H1 (cell line): Measurements from ENCODE around the gene C17orf50. TPM values are rescaled to one million over a fixed set of nuclear protein-coding genes. Genes with fewer than 3 reads are reported as not detected.

Experiments used
- CTCF ChIA-PET: fragments of 300-600 bp; sonication (Branson Sonifier 250); formaldehyde crosslinking; loops from one replicate; lab custom pipeline; 2021; ENCODE audit not compliant: partially characterized antibody; lab: Charles Lee
- POLR2A ChIA-PET: fragments of 300-600 bp; sonication (Branson Sonifier 250); formaldehyde crosslinking; loops from one replicate; lab custom pipeline; 2021; ENCODE audit warnings: inconsistent platforms; ENCODE audit not compliant: partially characterized antibody; lab: Charles Lee
- DNase-seq, 2 experiments: peaks; one replicate each; pipeline versions ENCODE4 v3.0.0 to v3.0.0-alpha.2; 2010 to 2022; ENCODE audit warnings: low spot score in 2 of 2, low read depth in 1 of 2, mixed read lengths in 1 of 2
- FAIRE-seq: peaks from 2 replicates; lab custom pipeline; 2011; peaks lifted over from hg19 to GRCh38; lab: Jason Lieb, UNC
- H2AFZ ChIP-seq: 2 replicates; pipeline ENCODE4 v1.8.1; 2012; ENCODE audit warnings: low read length, inconsistent platforms
- H2AK5ac ChIP-seq: 2 replicates; pipeline ENCODE4 v1.6.1; 2013; ENCODE audit warnings: low read depth, low read length
- H2BK120ac ChIP-seq: replicated peaks from 2 replicates; pipeline ENCODE3; 2013; ENCODE audit warnings: low read depth, low read length, inconsistent platforms
- H2BK12ac ChIP-seq: 2 replicates; pipeline ENCODE4 v1.6.1; 2013; ENCODE audit warnings: low read depth, low read length
- H2BK15ac ChIP-seq: 2 replicates; pipeline ENCODE4 v1.6.1; 2013; ENCODE audit warnings: low read length
- H2BK20ac ChIP-seq: 2 replicates; pipeline ENCODE4 v1.6.1; 2013; ENCODE audit warnings: low read length
- H2BK5ac ChIP-seq: 2 replicates; pipeline ENCODE4 v1.6.1; 2013; ENCODE audit warnings: low read depth, low read length
- H3K14ac ChIP-seq: 2 replicates; pipeline ENCODE4 v1.6.1; 2013; ENCODE audit warnings: inconsistent platforms; ENCODE audit not compliant: insufficient read length
- H3K18ac ChIP-seq: 2 replicates; pipeline ENCODE4 v1.6.1; 2013; ENCODE audit warnings: low read length; ENCODE audit errors: extremely low read depth
- H3K23ac ChIP-seq: 2 replicates; pipeline ENCODE4 v1.6.1; 2013; ENCODE audit warnings: inconsistent platforms; ENCODE audit not compliant: insufficient read length
- H3K23me2 ChIP-seq: 2 replicates; pipeline ENCODE4 v1.6.1; 2013; ENCODE audit warnings: low read depth, low read length
- H3K27ac ChIP-seq: 2 replicates; pipeline ENCODE4 v1.6.1; 2011; ENCODE audit warnings: low read depth, low read length, inconsistent platforms
- H3K27me3 ChIP-seq, 4 experiments: replicated peaks in 1 of 4; 1 replicate in 1 of 4; 2 replicates in 3 of 4; pipeline versions ENCODE4 v1.6.1 to v1.8.1; 2011 to 2013; ENCODE audit warnings: low read length in 3 of 4, mild to moderate bottlenecking in 3 of 4, inconsistent platforms in 2 of 4, mixed read lengths in 2 of 4, moderate library complexity in 1 of 4; ENCODE audit not compliant: control insufficient read depth in 3 of 4, insufficient read depth in 3 of 4; ENCODE audit errors: extremely low read depth in 1 of 4
- H3K36me3 ChIP-seq, 4 experiments: 2 replicates each; pipeline versions ENCODE4 v1.6.1 to v1.8.1; 2011 to 2013; ENCODE audit warnings: mild to moderate bottlenecking in 4 of 4, low read length in 3 of 4, moderate library complexity in 2 of 4, control low read depth in 1 of 4, inconsistent platforms in 1 of 4; ENCODE audit not compliant: insufficient read depth in 4 of 4, control insufficient read depth in 2 of 4
- H3K4ac ChIP-seq: replicated peaks from 2 replicates; pipeline ENCODE3; 2013; ENCODE audit warnings: low read length, low read depth, mixed read lengths, inconsistent platforms; ENCODE audit not compliant: insufficient read length
- H3K4me1 ChIP-seq, 4 experiments: replicated peaks in 1 of 4; 1 replicate in 1 of 4; 2 replicates in 3 of 4; pipeline versions ENCODE4 v1.6.1 to v1.8.1; 2011 to 2013; ENCODE audit warnings: low read length in 3 of 4, inconsistent platforms in 2 of 4, mixed read lengths in 1 of 4; ENCODE audit not compliant: insufficient read depth in 4 of 4, control insufficient read depth in 3 of 4
- H3K4me2 ChIP-seq, 2 experiments: 2 replicates each; pipeline versions ENCODE4 v1.6.1 to v1.8.1; 2011 to 2013; ENCODE audit warnings: low read depth in 2 of 2, low read length in 2 of 2, control low read depth in 1 of 2, inconsistent platforms in 1 of 2, mild to moderate bottlenecking in 1 of 2; ENCODE audit not compliant: insufficient read depth in 1 of 2
- H3K4me3 ChIP-seq, 4 experiments: fragments of 200-600, 300-600 bp in 1 of 4; sonication (generic), shearing (Covaris generic), sonication (Bioruptor Twin) in 1 of 4; 2 replicates each; pipeline versions ENCODE4 v1.5.1 to v1.8.1; 2011 to 2016; ENCODE audit warnings: low read length in 4 of 4, low read depth in 3 of 4, control low read depth in 2 of 4, inconsistent platforms in 2 of 4, mild to moderate bottlenecking in 2 of 4, mixed read lengths in 1 of 4, moderate library complexity in 1 of 4; ENCODE audit not compliant: insufficient read depth in 2 of 4; ENCODE audit errors: extremely low read depth in 1 of 4
- H3K56ac ChIP-seq: replicated peaks from 2 replicates; pipeline ENCODE3; 2013; ENCODE audit warnings: low read depth, mild to moderate bottlenecking, mixed read lengths, low read length, inconsistent platforms; ENCODE audit not compliant: insufficient read length
- H3K79me1 ChIP-seq: 2 replicates; pipeline ENCODE4 v1.6.1; 2013; ENCODE audit warnings: low read depth, low read length, control low read depth
- H3K79me2 ChIP-seq, 2 experiments: 2 replicates each; pipeline versions ENCODE4 v1.6.1 to v1.8.1; 2012 to 2013; ENCODE audit warnings: low read length in 2 of 2, mild to moderate bottlenecking in 2 of 2, inconsistent platforms in 1 of 2; ENCODE audit not compliant: insufficient read depth in 2 of 2, control insufficient read depth in 1 of 2
- H3K9ac ChIP-seq, 4 experiments: replicated peaks in 1 of 4; 1 replicate in 1 of 4; 2 replicates in 3 of 4; pipeline versions ENCODE4 v1.6.1 to v1.8.1; 2011 to 2013; ENCODE audit warnings: low read depth in 3 of 4, low read length in 3 of 4, control low read depth in 2 of 4, mild to moderate bottlenecking in 2 of 4, moderate library complexity in 2 of 4, inconsistent platforms in 1 of 4; ENCODE audit errors: extremely low read depth in 1 of 4
- H3K9me3 ChIP-seq, 2 experiments: 2 replicates each; pipeline versions ENCODE4 v1.6.1 to v1.8.1; 2012 to 2013; ENCODE audit warnings: mild to moderate bottlenecking in 2 of 2, moderate library complexity in 2 of 2, control low read depth in 1 of 2, inconsistent platforms in 1 of 2, low read depth in 1 of 2, low read length in 1 of 2, mixed read lengths in 1 of 2; ENCODE audit not compliant: insufficient read depth in 2 of 2
- H4K20me1 ChIP-seq, 2 experiments: replicated peaks in 1 of 2; 2 replicates each; pipeline versions ENCODE3 to v1.8.1; 2011 to 2013; ENCODE audit warnings: inconsistent platforms in 2 of 2, low read length in 2 of 2, mild to moderate bottlenecking in 1 of 2; ENCODE audit not compliant: insufficient read depth in 2 of 2, control insufficient read depth in 1 of 2
- H4K5ac ChIP-seq: 2 replicates; pipeline ENCODE4 v1.6.1; 2013; ENCODE audit warnings: low read length, low read depth, mixed read lengths, inconsistent platforms; ENCODE audit not compliant: insufficient read length
- H4K8ac ChIP-seq: 2 replicates; pipeline ENCODE4 v1.8.0; 2013; ENCODE audit warnings: mild to moderate bottlenecking, moderate library complexity, low read length, inconsistent platforms; ENCODE audit not compliant: insufficient read depth; ENCODE audit errors: extremely low read depth
- H4K91ac ChIP-seq: replicated peaks from 2 replicates; pipeline ENCODE3; 2013; ENCODE audit warnings: low read length, mixed read lengths, inconsistent platforms; ENCODE audit not compliant: insufficient read length
- NANOG ChIP-seq: IDR thresholded peaks from 2 replicates; pipeline ENCODE4 v1.6.1; 2011; ENCODE audit warnings: low read length, low read depth, mild to moderate bottlenecking, inconsistent platforms; ENCODE audit not compliant: insufficient read depth, poor library complexity, severe bottlenecking
- WGBS, 2 experiments: shearing (Covaris generic) in 1 of 2; methylation state at CpG; one replicate each; pipeline versions ENCODE4 v1.1.6 to v1.1.7; 2013 to 2015; ENCODE audit warnings: low lambda C conversion rate in 2 of 2, mixed read lengths in 2 of 2, inconsistent platforms in 1 of 2, low coverage in 1 of 2, missing lambda C conversion rate in 1 of 2; ENCODE audit not compliant: insufficient replicate concordance in 2 of 2, insufficient coverage in 1 of 2, insufficient read length in 1 of 2; ENCODE audit errors: extremely low coverage in 1 of 2, missing lambda C conversion rate in 1 of 2; 5-methylcytosine and 5-hydroxymethylcytosine counted together
- polyA plus RNA-seq, 7 experiments: library from polyadenylated mRNA; depleted of rRNA in 3 of 7; stranded (reverse) in 5 of 7; unstranded in 2 of 7; fragments of >200 nt in 5 of 7; fragments of 200-250 nt in 2 of 7; gene quantifications; 1 replicate in 5 of 7; 2 replicates in 1 of 7; 4 replicates in 1 of 7; pipeline versions ENCODE4 v1.2.1 to v1.2.3, GENCODE V29; 2011 to 2013; ENCODE audit warnings: missing spikeins in 2 of 7, mixed read lengths in 2 of 7
- total RNA-seq: library from RNA; stranded (reverse); fragmentation: NEBNext Ultra II Directional; extraction: Animal tissue kit (Norgen Biotek cat#: 25700); gene quantifications from 2 replicates; pipeline ENCODE4 v1.2.1, GENCODE V29; 2021

C17orf50 gene
- total and polyA plus RNA-seq, 2 of the 8 experiments (the other 6 are each of a cell fraction or from before 2014, with no cell fraction given), result 0.12 TPM; not detected in 1

DNA sequence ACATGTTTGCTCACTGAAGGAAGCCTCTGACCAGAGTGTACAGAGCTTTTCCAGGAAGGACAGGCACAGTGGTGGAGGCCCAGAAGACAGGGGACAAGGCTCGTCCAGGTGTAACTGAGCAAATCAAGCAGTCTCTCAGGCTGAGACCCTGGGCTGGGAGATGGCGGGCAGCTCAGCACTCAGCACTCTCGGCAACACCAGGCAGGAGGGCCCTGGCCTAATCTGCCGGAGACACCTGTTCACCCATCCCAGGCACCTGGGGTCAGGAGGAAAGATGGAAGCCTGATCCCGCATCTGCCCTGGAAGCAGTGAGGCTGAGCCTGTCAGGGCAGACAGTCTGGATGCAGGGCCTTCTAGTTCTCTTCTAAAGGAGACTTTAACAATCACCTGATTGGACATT lies 24.5 kb upstream of the C17orf50 start:
- no peak overlapping the region for H2BK15ac ChIP-seq
- no peak overlapping the region for H2AK5ac ChIP-seq
- no peak overlapping the region for H2BK5ac ChIP-seq
- TF ChIP-seq NANOG, result no peak
- H2BK120ac ChIP-seq, result no peak overlapping the region
- H3K79me1 ChIP-seq, result peaks cover 2% of the 10 kb centered on the region
- no peak overlapping the region for H2BK12ac ChIP-seq
- H2BK20ac ChIP-seq, result no peak overlapping the region
- peaks cover 0 to 7% (median 5%) of the 10 kb centered on the region in 4 experiments; a peak in 5 of 7 replicates for H3K4me1 ChIP-seq
- H4K91ac ChIP-seq, result no peak overlapping the region
- H3K4me2 ChIP-seq, result no peak overlapping the region
- H3K9me3 ChIP-seq, result peaks cover 8 to 11% of the 10 kb centered on the region in 2 experiments; a peak in 2 of 4 replicates
- H3K27ac ChIP-seq, result no peak overlapping the region
- no peak overlapping the region for H3K4ac ChIP-seq
- H3K36me3 ChIP-seq, result peaks cover 0 to 8% (median 0%) of the 10 kb centered on the region in 4 experiments; a peak in 1 of 8 replicates
- H3K18ac ChIP-seq, result no peak overlapping the region
- H3K14ac ChIP-seq, result no peak overlapping the region
- H4K8ac ChIP-seq, result no peak overlapping the region
- H4K5ac ChIP-seq, result no peak overlapping the region
- no peak overlapping the region for H3K4me3 ChIP-seq
- WGBS, 2 experiments, result 96% methylated on average over 5 of the region's 5 CpGs; no CpG with 5 or more reads in 1 of the 2 experiments
- FAIRE-seq, result no peak
- no peak overlapping the region for H3K23ac ChIP-seq
- ChIA-PET POLR2A (interaction anchor here (1.5 to 1.7 kb wide), 2 partner anchors 13 to 73 kb away, joined by 4 to 6 read pairs; partner anchors contain the start of gene TAF15), CTCF (interaction anchor here (0.6 to 9.8 kb wide), 5 partner anchors 11 to 123 kb away, joined by 3 to 45 read pairs (median 4); no protein-coding TSS in a partner anchor)
- no peak for DNase-seq
- H3K56ac ChIP-seq, result no peak overlapping the region
- no peak overlapping the region for H2AFZ ChIP-seq
- no peak overlapping the region for H3K9ac ChIP-seq
- no peaks in the 10 kb centered on the region for H3K79me2 ChIP-seq
- peaks cover 8% of the 10 kb centered on the region; the same call in 1 of the 2 replicates for H3K23me2 ChIP-seq
- peaks cover 5 to 23% of the 10 kb centered on the region in 2 experiments for H4K20me1 ChIP-seq
- peaks cover 11 to 34% (median 23%) of the 10 kb centered on the region in 4 experiments for H3K27me3 ChIP-seq
